H9 (cell line): Measurements from ENCODE around the gene TUT4. TPM values are rescaled to one million over a fixed set of nuclear protein-coding genes. Genes with fewer than 3 reads are reported as not detected.
A peak's percentile ranks its signal among the peaks of the same experiment; 100 is the strongest.

Experiments used
- DNase-seq: peaks from one replicate; pipeline ENCODE4 v3.0.0-alpha.2; 2017
- H2AFZ ChIP-seq: one replicate; pipeline ENCODE4 v1.6.1; 2013; ENCODE audit warnings: mild to moderate bottlenecking, low read length, control low read depth, moderate library complexity
- H2AK5ac ChIP-seq: 2 replicates; pipeline ENCODE4 v1.6.1; 2013; ENCODE audit warnings: low read length, control low read depth, mixed read lengths; ENCODE audit not compliant: insufficient read length
- H2BK120ac ChIP-seq: one replicate; pipeline ENCODE4 v1.6.1; 2013; ENCODE audit warnings: low read depth, mild to moderate bottlenecking, low read length, control low read depth, inconsistent platforms; ENCODE audit not compliant: poor library complexity, severe bottlenecking
- H2BK12ac ChIP-seq: 2 replicates; pipeline ENCODE4 v1.6.1; 2013; ENCODE audit warnings: low read length, control low read depth, mixed read lengths, low read depth; ENCODE audit not compliant: insufficient read length
- H2BK15ac ChIP-seq: 2 replicates; pipeline ENCODE4 v1.6.1; 2013; ENCODE audit warnings: low read depth, low read length, control low read depth
- H2BK20ac ChIP-seq: one replicate; pipeline ENCODE4 v1.6.1; 2013; ENCODE audit warnings: low read depth, mild to moderate bottlenecking, low read length, control low read depth, inconsistent platforms; ENCODE audit not compliant: poor library complexity, severe bottlenecking
- H2BK5ac ChIP-seq: 2 replicates; pipeline ENCODE4 v1.6.1; 2013; ENCODE audit warnings: low read length, control low read depth, mixed read lengths; ENCODE audit not compliant: insufficient read length
- H3K14ac ChIP-seq: 2 replicates; pipeline ENCODE4 v1.6.1; 2013; ENCODE audit warnings: low read length, control low read depth; ENCODE audit not compliant: insufficient read depth
- H3K18ac ChIP-seq: 2 replicates; pipeline ENCODE4 v1.6.1; 2013; ENCODE audit warnings: low read depth, mild to moderate bottlenecking, mixed read lengths, low read length, control low read depth; ENCODE audit not compliant: insufficient read length
- H3K23ac ChIP-seq: 2 replicates; pipeline ENCODE4 v1.6.1; 2013; ENCODE audit warnings: low read length, control low read depth, mixed read lengths, low read depth; ENCODE audit not compliant: insufficient read length
- H3K23me2 ChIP-seq: 2 replicates; pipeline ENCODE4 v1.6.1; 2013; ENCODE audit warnings: low read depth, mild to moderate bottlenecking, mixed read lengths, low read length, control low read depth; ENCODE audit not compliant: insufficient read length, poor library complexity, severe bottlenecking
- H3K27ac ChIP-seq: 2 replicates; pipeline ENCODE4 v1.5.1; 2013; ENCODE audit warnings: low read length, control low read depth, mixed read lengths, low read depth; ENCODE audit not compliant: insufficient read length
- H3K27me3 ChIP-seq: 2 replicates; pipeline ENCODE4 v1.6.1; 2013; ENCODE audit warnings: low read length, control low read depth, inconsistent platforms; ENCODE audit not compliant: insufficient read depth
- H3K4ac ChIP-seq: 2 replicates; pipeline ENCODE4 v1.6.1; 2013; ENCODE audit warnings: low read depth, mild to moderate bottlenecking, control low read depth, inconsistent platforms, low read length, moderate library complexity
- H3K4me1 ChIP-seq: 2 replicates; pipeline ENCODE4 v1.6.1; 2013; ENCODE audit warnings: low read length, control low read depth, inconsistent platforms; ENCODE audit not compliant: insufficient read depth
- H3K4me2 ChIP-seq: 2 replicates; pipeline ENCODE4 v1.6.1; 2013; ENCODE audit warnings: low read length, control low read depth, mixed read lengths; ENCODE audit not compliant: insufficient read length, insufficient read depth
- H3K56ac ChIP-seq: 2 replicates; pipeline ENCODE4 v1.6.1; 2013; ENCODE audit warnings: low read depth, mild to moderate bottlenecking, mixed read lengths, low read length, control low read depth; ENCODE audit not compliant: insufficient read length
- H3K79me1 ChIP-seq: 2 replicates; pipeline ENCODE4 v1.6.1; 2013; ENCODE audit warnings: low read depth, mild to moderate bottlenecking, moderate library complexity, low read length, control low read depth, inconsistent platforms; ENCODE audit not compliant: insufficient read depth, poor library complexity, severe bottlenecking
- H3K79me2 ChIP-seq: 2 replicates; pipeline ENCODE4 v1.6.1; 2013; ENCODE audit warnings: low read length, control low read depth, inconsistent platforms; ENCODE audit not compliant: insufficient read depth
- H3K9ac ChIP-seq: 2 replicates; pipeline ENCODE4 v1.6.1; 2013; ENCODE audit warnings: low read length, control low read depth, mixed read lengths; ENCODE audit not compliant: insufficient read length; ENCODE audit errors: extremely low read depth
- H3K9me3 ChIP-seq: one replicate; pipeline ENCODE4 v1.6.1; 2013; ENCODE audit warnings: low read depth, low read length, inconsistent platforms; ENCODE audit not compliant: control insufficient read depth
- H3T11ph ChIP-seq: one replicate; pipeline ENCODE4 v1.6.1; 2013; ENCODE audit warnings: mild to moderate bottlenecking, low read length, control low read depth, inconsistent platforms
- H4K20me1 ChIP-seq: one replicate; pipeline ENCODE4 v1.6.1; 2013; ENCODE audit not compliant: control insufficient read depth, insufficient read length, insufficient read depth
- H4K5ac ChIP-seq: 2 replicates; pipeline ENCODE4 v1.6.1; 2013; ENCODE audit warnings: low read depth, mild to moderate bottlenecking, mixed read lengths, low read length, control low read depth; ENCODE audit not compliant: insufficient read length
- H4K8ac ChIP-seq: replicated peaks from 2 replicates; pipeline ENCODE4 v1.6.1; 2013; ENCODE audit warnings: low read length, control low read depth, mixed read lengths, low read depth; ENCODE audit not compliant: insufficient read length
- H4K91ac ChIP-seq: 2 replicates; pipeline ENCODE4 v1.6.1; 2013; ENCODE audit warnings: low read depth, mild to moderate bottlenecking, moderate library complexity, mixed read lengths, low read length, control low read depth; ENCODE audit not compliant: insufficient read length
- H3K27ac Mint-ChIP-seq, 3 experiments: 2 replicates in 2 of 3; 3 replicates in 1 of 3; pipeline ENCODE4 v1.8.0; 2020 to 2021; ENCODE audit warnings: mixed read lengths in 3 of 3, mild to moderate bottlenecking in 1 of 3, moderate library complexity in 1 of 3
- H3K27me3 Mint-ChIP-seq: 2 replicates; pipeline ENCODE4 v1.8.0; 2021; ENCODE audit warnings: low read depth, mild to moderate bottlenecking, moderate library complexity, mixed read lengths
- H3K36me3 Mint-ChIP-seq, 3 experiments: 2 replicates in 2 of 3; 3 replicates in 1 of 3; pipeline ENCODE4 v1.8.0; 2020 to 2021; ENCODE audit warnings: low read depth in 3 of 3, mixed read lengths in 3 of 3; ENCODE audit not compliant: insufficient read depth in 1 of 3
- H3K4me1 Mint-ChIP-seq, 2 experiments: 2 replicates each; pipeline ENCODE4 v1.8.0; 2020; ENCODE audit warnings: mixed read lengths in 2 of 2
- H3K4me3 Mint-ChIP-seq, 2 experiments: 2 replicates in 1 of 2; 3 replicates in 1 of 2; pipeline ENCODE4 v1.8.0; 2020 to 2021; ENCODE audit warnings: mild to moderate bottlenecking in 2 of 2, mixed read lengths in 2 of 2, moderate library complexity in 1 of 2
- H3K9me3 Mint-ChIP-seq, 2 experiments: 2 replicates in 1 of 2; 3 replicates in 1 of 2; pipeline ENCODE4 v1.8.0; 2020; ENCODE audit warnings: mild to moderate bottlenecking in 2 of 2, mixed read lengths in 2 of 2, moderate library complexity in 1 of 2
- CTCF ChIP-seq: fragments of 200-600 bp; sonication (generic); conservative IDR thresholded peaks from 3 replicates; pipeline ENCODE4 v1.8.0; 2021; ENCODE audit warnings: antibody characterized with exemption, mild to moderate bottlenecking
- total RNA-seq: library from RNA; stranded (reverse); gene quantifications from 2 replicates; pipeline ENCODE4 v1.2.1, GENCODE V29; 2021

Gene TUT4
- total RNA-seq, 1 experiment from 2014 or later: 59.3 TPM

- H3K27me3 ChIP-seq: no peaks in the 10 kb centered on the region
- Mint-ChIP-seq H3K4me1 (peaks cover 7% of the 10 kb centered on the region in 2 experiments; a peak in 3 of 4 replicates), H3K27ac (0 out of 7 replicates have a peak overlapping the region, but pooled peaks of 1 of the 3 experiments have one; percentile 16)
Observed at GRCh38 chr1:52424231-52424636, 128.7 kb downstream of the TUT4 start.

More at GRCh38 chr1:52424231-52424636, 128.7 kb downstream of the TUT4 start:
- no peak overlapping the region for H2BK5ac ChIP-seq
- no peak overlapping the region for H4K8ac ChIP-seq
- H2AFZ ChIP-seq: no peak overlapping the region
- no peaks in the 10 kb centered on the region for H3K79me2 ChIP-seq
- peaks cover 12 to 49% (median 28%) of the 10 kb centered on the region in 3 experiments; a peak in 6 of 7 replicates for H3K36me3 Mint-ChIP-seq
- H3K4ac ChIP-seq: no peak overlapping the region
- H3K27ac ChIP-seq: no peak overlapping the region
- H3T11ph ChIP-seq: no peak overlapping the region
- no peak overlapping the region for H2BK20ac ChIP-seq
- no peak for TF ChIP-seq CTCF
- H2BK12ac ChIP-seq: no peak overlapping the region
- H3K56ac ChIP-seq: no peak overlapping the region
- no peaks in the 10 kb centered on the region for H3K9me3 ChIP-seq
- no peak overlapping the region for H3K14ac ChIP-seq
- H4K20me1 ChIP-seq: no peaks in the 10 kb centered on the region
- no peak overlapping the region for H4K5ac ChIP-seq
- H4K91ac ChIP-seq: no peak overlapping the region
- no peak overlapping the region for H2BK15ac ChIP-seq
- H3K4me2 ChIP-seq: no peak overlapping the region
- no peak overlapping the region for H3K23ac ChIP-seq
- no peak overlapping the region for H3K9ac ChIP-seq
- no peaks in the 10 kb centered on the region; the same call in 1 of the 2 replicates for H3K27me3 Mint-ChIP-seq
- H3K4me3 Mint-ChIP-seq: no peak overlapping the region
- no peaks in the 10 kb centered on the region for H3K4me1 ChIP-seq
- no peaks in the 10 kb centered on the region for H3K23me2 ChIP-seq
- H3K9me3 Mint-ChIP-seq: no peaks in the 10 kb centered on the region
- H3K79me1 ChIP-seq: no peaks in the 10 kb centered on the region
- no peak overlapping the region for H2AK5ac ChIP-seq
- no peak overlapping the region for H2BK120ac ChIP-seq
- no peak overlapping the region for H3K18ac ChIP-seq
- no peak for DNase-seq
